ENCODE results near the gene BCL2L2.

GRCh38 chr14:23356662-23357061, 50.0 kb downstream of the BCL2L2 start:
- TF ChIP-seq CTCF (IDR thresholded peaks at IDR 0.05) (no peak), POLR2A (IDR thresholded peaks at IDR 0.05) (no peak)
